ENCODE results near the gene MPV17L2.
"Not testable (repeated sequence)": the region's sequence is repeated elsewhere in the genome, so short reads cannot be mapped to it uniquely, and the experiment has no call there.

DNA sequence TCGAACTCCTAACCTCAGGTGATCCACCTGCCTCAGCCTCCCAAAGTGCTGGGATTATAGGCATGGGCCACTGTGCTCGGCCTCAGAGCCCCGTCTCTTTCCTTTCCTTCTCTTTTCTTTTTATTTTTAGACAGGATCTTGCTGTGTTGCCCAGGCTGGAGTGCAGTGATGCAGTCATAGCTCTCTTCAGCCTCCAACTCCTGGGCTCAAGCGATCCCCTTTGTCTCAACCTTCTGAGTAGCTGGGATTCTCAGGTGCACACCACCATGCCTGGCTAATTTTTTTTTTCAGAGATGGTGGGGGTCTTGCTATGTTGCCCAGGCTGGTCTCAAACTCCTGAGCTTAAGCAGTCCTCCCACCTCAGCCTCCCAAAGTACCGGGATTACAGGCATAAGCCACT, 16.9 kb downstream of the MPV17L2 start:
- TF ChIP-seq, protein P1, sequence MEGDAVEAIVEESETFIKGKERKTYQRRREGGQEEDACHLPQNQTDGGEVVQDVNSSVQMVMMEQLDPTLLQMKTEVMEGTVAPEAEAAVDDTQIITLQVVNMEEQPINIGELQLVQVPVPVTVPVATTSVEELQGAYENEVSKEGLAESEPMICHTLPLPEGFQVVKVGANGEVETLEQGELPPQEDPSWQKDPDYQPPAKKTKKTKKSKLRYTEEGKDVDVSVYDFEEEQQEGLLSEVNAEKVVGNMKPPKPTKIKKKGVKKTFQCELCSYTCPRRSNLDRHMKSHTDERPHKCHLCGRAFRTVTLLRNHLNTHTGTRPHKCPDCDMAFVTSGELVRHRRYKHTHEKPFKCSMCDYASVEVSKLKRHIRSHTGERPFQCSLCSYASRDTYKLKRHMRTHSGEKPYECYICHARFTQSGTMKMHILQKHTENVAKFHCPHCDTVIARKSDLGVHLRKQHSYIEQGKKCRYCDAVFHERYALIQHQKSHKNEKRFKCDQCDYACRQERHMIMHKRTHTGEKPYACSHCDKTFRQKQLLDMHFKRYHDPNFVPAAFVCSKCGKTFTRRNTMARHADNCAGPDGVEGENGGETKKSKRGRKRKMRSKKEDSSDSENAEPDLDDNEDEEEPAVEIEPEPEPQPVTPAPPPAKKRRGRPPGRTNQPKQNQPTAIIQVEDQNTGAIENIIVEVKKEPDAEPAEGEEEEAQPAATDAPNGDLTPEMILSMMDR (conservative IDR thresholded peaks at IDR 0.05 in 1 of 2, IDR thresholded peaks at IDR 0.05 in 1 of 2; ENCODE audit: extremely low read depth in 1 of 2, insufficient read depth in 1 of 2, low read depth in 1 of 2, low read length in 2 of 2): not testable (repeated sequence)
- not testable (repeated sequence) for TF ChIP-seq EZH2 (IDR thresholded peaks at IDR 0.05; ENCODE audit: borderline replicate concordance, low read length)
